Neural cell (in vitro differentiated cells): ENCODE results near the gene KRTAP10-6. TPM values are rescaled to one million over a fixed set of nuclear protein-coding genes. Genes with fewer than 3 reads are reported as not detected.

ENCODE experiments used
- H2AFZ ChIP-seq: fragments of 200-600, 300-800 bp; sonication (generic), shearing (Covaris generic); 2 replicates; pipeline ENCODE4 v1.6.0; 2014; ENCODE audit warnings: low read depth, mild to moderate bottlenecking, antibody characterized with exemption, low read length, moderate library complexity
- H3F3A ChIP-seq: fragments of 200-600 bp; shearing (Covaris generic); 2 replicates; pipeline ENCODE4 v1.6.1; 2016; ENCODE audit warnings: mild to moderate bottlenecking, moderate library complexity, mixed read lengths, antibody characterized with exemption, low read length; ENCODE audit not compliant: insufficient read depth, poor library complexity, severe bottlenecking
- H3K27ac ChIP-seq: fragments of 200-600, 300-800 bp; sonication (generic), shearing (Covaris generic); 2 replicates; pipeline ENCODE4 v1.5.1; 2014; ENCODE audit warnings: mild to moderate bottlenecking, low read length, moderate library complexity
- H3K27me3 ChIP-seq: fragments of 300-800, 200-600 bp; sonication (generic), shearing (Covaris generic); 2 replicates; pipeline ENCODE4 v1.6.0; 2014; ENCODE audit warnings: mild to moderate bottlenecking, low read depth, low read length, moderate library complexity; ENCODE audit not compliant: insufficient read depth
- H3K36me3 ChIP-seq: fragments of 300-800, 200-600 bp; sonication (generic), shearing (Covaris generic); 2 replicates; pipeline ENCODE4 v1.5.1; 2014; ENCODE audit warnings: mild to moderate bottlenecking, antibody characterized with exemption, low read length, moderate library complexity; ENCODE audit not compliant: insufficient read depth
- H3K4me2 ChIP-seq: fragments of 300-800, 200-600 bp; sonication (generic), shearing (Covaris generic); 2 replicates; pipeline ENCODE4 v1.6.0; 2014; ENCODE audit warnings: mild to moderate bottlenecking, low read length
- H3K4me3 ChIP-seq: fragments of 300-800, 200-600 bp; sonication (generic), shearing (Covaris generic); 2 replicates; pipeline ENCODE4 v1.5.1; 2014; ENCODE audit warnings: mild to moderate bottlenecking, low read length, moderate library complexity
- H3K79me2 ChIP-seq: fragments of 200-600 bp; shearing (Covaris generic); replicated peaks from 2 replicates; pipeline ENCODE4 v1.6.0; 2014; ENCODE audit warnings: mild to moderate bottlenecking, low read length, moderate library complexity; ENCODE audit not compliant: insufficient read depth
- H3K9ac ChIP-seq: fragments of 300-800, 200-600 bp; sonication (generic), shearing (Covaris generic); 2 replicates; pipeline ENCODE4 v1.6.1; 2016; ENCODE audit warnings: mild to moderate bottlenecking, low read length, mixed read lengths
- H3K9me2 ChIP-seq: fragments of 200-600 bp; shearing (Covaris generic); 2 replicates; pipeline ENCODE4 v1.6.1; 2016; ENCODE audit warnings: mild to moderate bottlenecking, low read length, mixed read lengths; ENCODE audit not compliant: insufficient read depth
- H3K9me3 ChIP-seq: fragments of 200-600, 300-800 bp; sonication (generic), shearing (Covaris generic); 2 replicates; pipeline ENCODE4 v1.6.1; 2016; ENCODE audit warnings: mild to moderate bottlenecking, mixed run types, low read length, moderate library complexity, mixed read lengths
- H4K20me1 ChIP-seq: fragments of 200-600 bp; shearing (Covaris generic); 2 replicates; pipeline ENCODE4 v1.6.1; 2016; ENCODE audit warnings: mild to moderate bottlenecking, mixed run types; ENCODE audit not compliant: insufficient read depth
- EP300 ChIP-seq: fragments of 450-650 bp; conservative IDR thresholded peaks from 2 replicates; pipeline ENCODE4 v1.6.1; 2014; ENCODE audit warnings: antibody characterized with exemption, mild to moderate bottlenecking, moderate library complexity; ENCODE audit not compliant: poor library complexity, severe bottlenecking
- EZH2 ChIP-seq: fragments of 200-600, 300-800 bp; shearing (Covaris generic), sonication (generic); IDR thresholded peaks from 2 replicates; pipeline ENCODE4 v1.6.1; 2014; ENCODE audit warnings: antibody characterized with exemption, low read length, borderline replicate concordance, mild to moderate bottlenecking; ENCODE audit not compliant: insufficient read depth, poor library complexity, severe bottlenecking
- MXI1 ChIP-seq: fragments of 450-650 bp; conservative IDR thresholded peaks from 2 replicates; pipeline ENCODE4 v1.6.1; 2014; ENCODE audit warnings: antibody characterized with exemption, mild to moderate bottlenecking; ENCODE audit not compliant: poor library complexity, severe bottlenecking
- POLR2AphosphoS5 ChIP-seq: IDR thresholded peaks from 2 replicates; pipeline ENCODE4 v1.6.1; 2012
- RAD21 ChIP-seq: fragments of 450-650 bp; conservative IDR thresholded peaks from 2 replicates; pipeline ENCODE4 v1.6.1; 2014; ENCODE audit warnings: antibody characterized with exemption, mild to moderate bottlenecking, moderate library complexity
- SMC3 ChIP-seq: fragments of 450-650 bp; conservative IDR thresholded peaks from 2 replicates; pipeline ENCODE4 v1.6.1; 2014; ENCODE audit warnings: antibody characterized with exemption, mild to moderate bottlenecking, moderate library complexity; ENCODE audit not compliant: poor library complexity
- TAF1 ChIP-seq: IDR thresholded peaks from 2 replicates; pipeline ENCODE4 v1.6.1; 2012; ENCODE audit warnings: low read depth
- polyA plus RNA-seq: library from polyadenylated mRNA; depleted of rRNA; stranded (reverse); fragments of >200 nt; gene quantifications from 2 replicates; pipeline ENCODE4 v1.2.3, GENCODE V29; 2014
- TF ChIP-seq, protein P1 (sequence below): fragments of 450-650 bp; IDR thresholded peaks from 2 replicates; pipeline ENCODE4 v1.5.1; 2014; ENCODE audit warnings: antibody characterized with exemption, mild to moderate bottlenecking, moderate library complexity; ENCODE audit not compliant: poor library complexity, severe bottlenecking
- TF ChIP-seq, protein P2 (sequence below): IDR thresholded peaks from 2 replicates; pipeline ENCODE4 v1.6.1; 2012; ENCODE audit warnings: borderline replicate concordance

The KRTAP10-6 gene
- polyA plus RNA-seq, 1 donor from 2014 or later: not detected

DNA sequence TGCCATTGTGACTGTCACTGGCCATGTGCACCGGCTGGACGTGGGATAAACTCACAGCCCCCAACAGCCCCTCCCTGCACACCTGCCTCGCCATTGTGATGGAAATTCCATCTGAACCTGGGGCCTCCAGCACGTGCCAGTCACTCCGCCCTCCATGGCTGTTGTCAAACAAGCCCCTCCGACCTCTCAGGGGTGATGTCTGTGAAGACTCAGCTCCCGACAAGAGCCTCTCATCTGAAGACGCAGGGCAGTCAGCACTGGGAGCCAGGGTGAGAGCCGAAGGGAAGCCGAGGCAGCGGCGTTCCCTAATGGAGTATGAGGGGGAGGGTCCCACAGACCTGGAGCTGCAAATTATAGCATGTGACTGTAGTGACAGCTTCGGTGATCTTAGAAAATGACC lies 39.6 kb downstream of the KRTAP10-6 start:
- Histone ChIP-seq H3K27ac (no peak overlapping the region), H3K9me3 (no peaks in the 10 kb centered on the region), H3K4me3 (no peak overlapping the region), H3K36me3 (no peaks in the 10 kb centered on the region), H4K20me1 (no peaks in the 10 kb centered on the region), H3K4me2 (no peak overlapping the region), H3K9me2 (no peaks in the 10 kb centered on the region), H2AFZ (no peak overlapping the region), H3F3A (no peaks in the 10 kb centered on the region), H3K9ac (no peak overlapping the region), H3K79me2 (no peaks in the 10 kb centered on the region), H3K27me3 (no peaks in the 10 kb centered on the region)
- TF ChIP-seq RAD21 (no peak), EP300 (no peak), SMC3 (no peak)

DNA sequence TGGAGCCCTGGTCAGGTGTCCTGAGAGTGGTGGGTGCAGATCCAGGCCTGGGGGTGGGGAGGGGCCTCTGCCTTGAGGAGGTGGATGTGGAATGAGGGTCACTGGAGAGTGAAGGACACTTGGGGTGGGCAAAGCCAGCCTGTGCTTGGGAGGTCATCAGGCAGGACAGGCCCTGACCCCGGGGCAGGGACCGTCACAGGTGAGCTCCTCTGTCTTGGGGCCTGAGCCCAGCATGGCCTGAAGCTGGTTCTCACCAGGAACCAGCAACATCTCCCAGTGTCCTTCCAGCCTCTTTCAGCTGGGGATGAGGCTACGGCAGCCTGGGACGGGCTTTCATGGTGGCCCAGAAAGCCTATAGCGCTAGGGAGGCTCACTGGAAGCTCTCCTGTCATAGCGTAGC lies 40.2 kb downstream of the KRTAP10-6 start:
- no peak overlapping the region for H3K4me2 ChIP-seq
- no peaks in the 10 kb centered on the region for H3K9me3 ChIP-seq
- no peak overlapping the region for H3K9ac ChIP-seq
- no peaks in the 10 kb centered on the region for H4K20me1 ChIP-seq
- H3K27me3 ChIP-seq: no peaks in the 10 kb centered on the region
- H3K27ac ChIP-seq: no peak overlapping the region
- H2AFZ ChIP-seq: no peak overlapping the region
- no peaks in the 10 kb centered on the region for H3F3A ChIP-seq
- TF ChIP-seq TAF1: no peak
- no peak for TF ChIP-seq EP300
- no peak for TF ChIP-seq POLR2AphosphoS5
- TF ChIP-seq, protein P1, sequence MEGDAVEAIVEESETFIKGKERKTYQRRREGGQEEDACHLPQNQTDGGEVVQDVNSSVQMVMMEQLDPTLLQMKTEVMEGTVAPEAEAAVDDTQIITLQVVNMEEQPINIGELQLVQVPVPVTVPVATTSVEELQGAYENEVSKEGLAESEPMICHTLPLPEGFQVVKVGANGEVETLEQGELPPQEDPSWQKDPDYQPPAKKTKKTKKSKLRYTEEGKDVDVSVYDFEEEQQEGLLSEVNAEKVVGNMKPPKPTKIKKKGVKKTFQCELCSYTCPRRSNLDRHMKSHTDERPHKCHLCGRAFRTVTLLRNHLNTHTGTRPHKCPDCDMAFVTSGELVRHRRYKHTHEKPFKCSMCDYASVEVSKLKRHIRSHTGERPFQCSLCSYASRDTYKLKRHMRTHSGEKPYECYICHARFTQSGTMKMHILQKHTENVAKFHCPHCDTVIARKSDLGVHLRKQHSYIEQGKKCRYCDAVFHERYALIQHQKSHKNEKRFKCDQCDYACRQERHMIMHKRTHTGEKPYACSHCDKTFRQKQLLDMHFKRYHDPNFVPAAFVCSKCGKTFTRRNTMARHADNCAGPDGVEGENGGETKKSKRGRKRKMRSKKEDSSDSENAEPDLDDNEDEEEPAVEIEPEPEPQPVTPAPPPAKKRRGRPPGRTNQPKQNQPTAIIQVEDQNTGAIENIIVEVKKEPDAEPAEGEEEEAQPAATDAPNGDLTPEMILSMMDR: no peak
- TF ChIP-seq, protein P2, sequence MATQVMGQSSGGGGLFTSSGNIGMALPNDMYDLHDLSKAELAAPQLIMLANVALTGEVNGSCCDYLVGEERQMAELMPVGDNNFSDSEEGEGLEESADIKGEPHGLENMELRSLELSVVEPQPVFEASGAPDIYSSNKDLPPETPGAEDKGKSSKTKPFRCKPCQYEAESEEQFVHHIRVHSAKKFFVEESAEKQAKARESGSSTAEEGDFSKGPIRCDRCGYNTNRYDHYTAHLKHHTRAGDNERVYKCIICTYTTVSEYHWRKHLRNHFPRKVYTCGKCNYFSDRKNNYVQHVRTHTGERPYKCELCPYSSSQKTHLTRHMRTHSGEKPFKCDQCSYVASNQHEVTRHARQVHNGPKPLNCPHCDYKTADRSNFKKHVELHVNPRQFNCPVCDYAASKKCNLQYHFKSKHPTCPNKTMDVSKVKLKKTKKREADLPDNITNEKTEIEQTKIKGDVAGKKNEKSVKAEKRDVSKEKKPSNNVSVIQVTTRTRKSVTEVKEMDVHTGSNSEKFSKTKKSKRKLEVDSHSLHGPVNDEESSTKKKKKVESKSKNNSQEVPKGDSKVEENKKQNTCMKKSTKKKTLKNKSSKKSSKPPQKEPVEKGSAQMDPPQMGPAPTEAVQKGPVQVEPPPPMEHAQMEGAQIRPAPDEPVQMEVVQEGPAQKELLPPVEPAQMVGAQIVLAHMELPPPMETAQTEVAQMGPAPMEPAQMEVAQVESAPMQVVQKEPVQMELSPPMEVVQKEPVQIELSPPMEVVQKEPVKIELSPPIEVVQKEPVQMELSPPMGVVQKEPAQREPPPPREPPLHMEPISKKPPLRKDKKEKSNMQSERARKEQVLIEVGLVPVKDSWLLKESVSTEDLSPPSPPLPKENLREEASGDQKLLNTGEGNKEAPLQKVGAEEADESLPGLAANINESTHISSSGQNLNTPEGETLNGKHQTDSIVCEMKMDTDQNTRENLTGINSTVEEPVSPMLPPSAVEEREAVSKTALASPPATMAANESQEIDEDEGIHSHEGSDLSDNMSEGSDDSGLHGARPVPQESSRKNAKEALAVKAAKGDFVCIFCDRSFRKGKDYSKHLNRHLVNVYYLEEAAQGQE: no peak
- TF ChIP-seq RAD21: no peak
- TF ChIP-seq EZH2: no peak
- no peak for TF ChIP-seq SMC3
- TF ChIP-seq MXI1: no peak
- H3K4me3 ChIP-seq: no peak overlapping the region
- no peaks in the 10 kb centered on the region for H3K36me3 ChIP-seq
- no peaks in the 10 kb centered on the region for H3K9me2 ChIP-seq
- no peaks in the 10 kb centered on the region for H3K79me2 ChIP-seq
